Measurements from ENCODE around the gene TAF11. TPM values are rescaled to one million over a fixed set of nuclear protein-coding genes. Genes with fewer than 3 reads are reported as not detected.
"Not testable (repeated sequence)": the region's sequence is repeated elsewhere in the genome, so short reads cannot be mapped to it uniquely, and the experiment has no call there.

The TAF11 gene
- polyA plus RNA-seq (ENCODE audit: insufficient read length in 12 of 12) = 10 to 100 TPM in 11 of 12 donors, not detected in 1; 34.8 to 56.1 (median 48.3) TPM
- long read RNA-seq, donor 1, transcript TAF11-201 (5 exons, 1,580 nt) = major isoform, 12 of 33 reads
- long read RNA-seq, donor 1, partial matches to known transcripts = 20 of 33 reads
- long read RNA-seq, donor 1, other reads (novel, unspliced or antisense) = 0 of 33 reads
- long read RNA-seq, donor 2, transcript TAF11-201 (5 exons, 1,580 nt) = major isoform, 16 of 18 reads
- long read RNA-seq, donor 2, partial matches to known transcripts = 0 of 18 reads
- long read RNA-seq, donor 2, other reads (novel, unspliced or antisense) = 0 of 18 reads
- long read RNA-seq, donor 3, transcript TAF11-201 (5 exons, 1,580 nt) = major isoform, 18 of 30 reads
- long read RNA-seq, donor 3, partial matches to known transcripts = 9 of 30 reads
- long read RNA-seq, donor 3, other reads (novel, unspliced or antisense) = 0 of 30 reads
- long read RNA-seq, donor 4, partial matches to known transcripts = 5 of 9 reads
- long read RNA-seq, donor 4, other reads (novel, unspliced or antisense) = 0 of 9 reads
- long read RNA-seq, donor 5, transcript TAF11-201 (5 exons, 1,580 nt) = major isoform, 26 of 38 reads
- long read RNA-seq, donor 5, partial matches to known transcripts = 11 of 38 reads
- long read RNA-seq, donor 5, other reads (novel, unspliced or antisense) = 0 of 38 reads
- long read RNA-seq, donor 6, transcript TAF11-201 (5 exons, 1,580 nt) = major isoform, 7 of 30 reads
- long read RNA-seq, donor 6, partial matches to known transcripts = 23 of 30 reads
- long read RNA-seq, donor 6, other reads (novel, unspliced or antisense) = 0 of 30 reads
- long read RNA-seq, donor 7, partial matches to known transcripts = 0 of 4 reads
- long read RNA-seq, donor 7, other reads (novel, unspliced or antisense) = 0 of 4 reads
- long read RNA-seq, donor 8, transcript TAF11-201 (5 exons, 1,580 nt) = major isoform, 24 of 32 reads
- long read RNA-seq, donor 8, partial matches to known transcripts = 6 of 32 reads
- long read RNA-seq, donor 8, other reads (novel, unspliced or antisense) = 0 of 32 reads
- long read RNA-seq, donor 9, transcript TAF11-201 (5 exons, 1,580 nt) = major isoform, 7 of 7 reads
- long read RNA-seq, donor 9, partial matches to known transcripts = 0 of 7 reads
- long read RNA-seq, donor 9, other reads (novel, unspliced or antisense) = 0 of 7 reads
- long read RNA-seq, donor 10, transcript TAF11-201 (5 exons, 1,580 nt) = major isoform, 12 of 38 reads
- long read RNA-seq, donor 10, partial matches to known transcripts = 26 of 38 reads
- long read RNA-seq, donor 10, other reads (novel, unspliced or antisense) = 0 of 38 reads
- long read RNA-seq, donor 11, transcript TAF11-201 (5 exons, 1,580 nt) = major isoform, 12 of 29 reads
- long read RNA-seq, donor 11, partial matches to known transcripts = 17 of 29 reads
- long read RNA-seq, donor 11, other reads (novel, unspliced or antisense) = 0 of 29 reads

DNA sequence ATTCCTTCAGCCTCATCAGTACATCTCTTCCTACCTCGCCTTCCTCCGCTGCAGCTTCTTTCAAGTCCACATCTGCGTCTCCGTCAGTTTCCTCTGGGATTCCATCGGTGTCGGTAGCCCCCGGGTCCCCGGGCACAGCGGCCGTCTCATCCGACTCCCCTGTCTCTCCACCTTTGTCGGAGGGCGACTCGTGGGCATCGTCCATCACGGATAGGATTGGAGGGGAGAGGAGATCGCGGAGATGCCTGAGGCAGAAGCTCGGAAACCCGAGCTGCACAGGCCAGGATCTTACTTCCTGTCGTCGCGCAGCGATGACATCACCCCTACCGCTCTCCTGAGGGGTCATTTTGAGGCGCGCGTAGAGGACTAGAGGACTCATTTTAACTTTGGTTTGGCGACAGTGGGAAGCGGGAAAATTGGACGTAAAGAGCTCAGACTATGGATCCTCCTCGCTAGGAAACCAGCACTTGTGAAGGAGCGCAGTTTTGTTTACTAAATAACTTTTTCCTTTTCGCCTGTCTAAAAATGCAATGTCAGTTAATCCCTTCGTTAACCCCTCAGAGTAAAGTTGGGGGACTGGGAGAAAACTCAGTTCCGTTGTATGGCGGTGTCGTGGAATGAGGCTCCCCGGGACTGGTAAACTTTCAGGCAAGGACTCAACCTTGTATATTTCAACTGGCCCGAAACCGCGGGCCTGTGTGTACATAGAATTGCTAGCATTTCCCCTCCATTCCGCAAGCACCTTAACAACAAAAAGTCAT is at the start of gene TAF11:
Gene TAF11, minus strand, starts transcription at position 290 of the 761 bp plus-strand sequence. Its CDS starts 85 bp downstream, at position 205.
- peak; percentile 97 for DNase-seq

GRCh38 chr6:34934516-34934915 is 46.7 kb upstream of the TAF11 start:
- DNase-seq = peak; percentile 74

DNA sequence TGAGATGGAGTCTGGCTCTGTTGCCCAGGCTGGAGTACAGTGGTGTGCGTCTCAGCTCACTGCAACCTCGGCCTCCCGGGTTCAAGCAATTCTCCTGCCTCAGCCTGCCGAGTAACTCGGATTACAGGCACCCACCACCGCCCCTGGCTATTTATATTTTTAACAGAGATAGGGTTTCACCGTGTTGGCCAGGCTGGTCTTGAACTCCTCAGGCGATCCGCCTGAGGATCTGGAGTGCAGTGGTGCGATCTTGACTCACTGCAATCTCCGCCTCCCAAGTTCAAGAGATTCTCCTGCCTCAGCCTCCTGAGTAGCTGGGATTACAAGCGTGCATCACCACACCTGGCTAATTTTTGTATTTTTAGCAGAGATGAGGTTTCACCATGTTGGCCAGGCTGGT is 44.4 kb upstream of the TAF11 start:
- not testable (repeated sequence) for DNase-seq

DNA sequence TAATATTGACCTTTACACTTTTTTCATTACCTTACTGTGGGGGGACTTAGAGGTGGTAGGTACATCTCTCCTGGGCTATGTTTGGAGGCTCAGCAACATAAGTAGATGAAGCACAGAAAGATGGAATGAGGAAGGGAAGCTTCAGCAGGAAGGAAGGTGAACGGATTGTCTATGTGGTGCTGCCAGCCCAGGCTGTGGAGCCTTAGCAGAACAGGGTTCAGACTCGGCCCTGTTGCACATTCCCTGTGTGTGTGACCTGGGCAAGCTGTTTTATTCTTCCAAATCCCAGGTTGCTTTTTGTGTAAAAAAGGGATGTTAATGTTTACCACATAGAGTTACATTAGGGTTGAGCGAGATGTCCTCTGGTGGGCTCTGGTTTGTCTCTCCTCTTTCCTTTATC is 42.4 kb upstream of the TAF11 start:
- no peak for DNase-seq

GRCh38 chr6:34929241-34929978 is 41.6 kb upstream of the TAF11 start:
- DNase-seq = no peak

DNA sequence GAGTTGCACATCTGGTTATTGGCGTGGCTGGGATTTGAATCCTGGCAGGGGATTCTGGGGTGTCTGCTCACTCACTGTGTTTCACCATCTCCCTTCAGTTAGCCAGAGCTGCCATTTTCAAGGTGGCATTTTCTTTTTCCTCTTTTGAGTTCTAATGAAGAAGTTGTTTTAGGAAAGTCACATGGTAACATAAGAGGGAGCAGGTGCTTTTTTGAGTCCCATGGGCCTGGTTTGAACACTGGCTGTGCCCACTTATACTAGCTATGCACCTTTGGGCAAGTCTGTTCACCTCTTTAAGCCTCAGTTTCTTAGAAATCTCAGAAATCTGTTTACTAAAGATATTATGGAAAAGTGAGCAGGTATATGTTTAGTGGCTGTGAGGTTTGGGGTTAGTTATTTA is 40.9 kb upstream of the TAF11 start:
- no peak for DNase-seq

GRCh38 chr6:34928220-34928619 is 40.4 kb upstream of the TAF11 start:
- no peak for DNase-seq

- DNase-seq = no peak
These were observed 38.8 kb upstream of the TAF11 start for GRCh38 chr6:34926655-34927054.

DNA sequence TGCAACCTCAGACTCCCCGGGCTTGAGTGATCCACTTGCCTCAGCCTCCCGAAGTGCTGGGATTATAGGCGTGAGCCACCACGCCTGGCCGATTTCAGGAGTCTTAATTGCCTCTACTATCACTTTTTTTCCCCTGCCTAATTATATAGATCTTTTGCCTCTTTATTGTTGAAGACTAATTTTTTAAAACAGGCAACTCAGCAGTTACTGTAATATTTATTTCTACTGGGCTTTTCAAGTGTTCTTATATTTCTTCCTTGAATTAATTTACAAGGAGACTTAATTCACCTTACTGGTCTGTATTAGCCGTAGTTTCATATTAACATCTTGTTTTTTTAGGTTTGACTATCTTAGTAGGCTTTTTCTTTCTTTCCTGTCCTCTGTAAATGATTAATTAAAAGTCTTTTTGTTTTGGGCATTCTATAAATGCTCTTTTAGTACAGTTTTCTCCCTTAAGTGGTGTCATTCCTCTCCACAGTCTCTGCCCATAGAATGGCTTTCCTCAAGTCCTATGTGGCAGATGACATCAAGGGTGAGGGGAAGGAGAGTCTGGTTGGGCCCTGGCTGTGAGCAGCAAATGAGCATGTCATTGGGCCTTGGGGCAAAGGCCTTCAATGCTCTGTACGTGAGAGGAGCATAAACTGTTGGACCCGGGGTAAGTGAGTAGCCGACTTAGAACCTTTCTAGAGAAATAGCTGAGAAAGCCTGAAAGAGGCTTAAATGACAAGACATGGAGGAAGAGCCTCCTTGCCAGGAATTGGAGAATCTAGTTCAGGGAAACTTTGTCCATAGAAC is 37.2 kb upstream of the TAF11 start:
- DNase-seq = no peak

- no peak for DNase-seq
These were observed 34.4 kb upstream of the TAF11 start for GRCh38 chr6:34922177-34922663.

DNA sequence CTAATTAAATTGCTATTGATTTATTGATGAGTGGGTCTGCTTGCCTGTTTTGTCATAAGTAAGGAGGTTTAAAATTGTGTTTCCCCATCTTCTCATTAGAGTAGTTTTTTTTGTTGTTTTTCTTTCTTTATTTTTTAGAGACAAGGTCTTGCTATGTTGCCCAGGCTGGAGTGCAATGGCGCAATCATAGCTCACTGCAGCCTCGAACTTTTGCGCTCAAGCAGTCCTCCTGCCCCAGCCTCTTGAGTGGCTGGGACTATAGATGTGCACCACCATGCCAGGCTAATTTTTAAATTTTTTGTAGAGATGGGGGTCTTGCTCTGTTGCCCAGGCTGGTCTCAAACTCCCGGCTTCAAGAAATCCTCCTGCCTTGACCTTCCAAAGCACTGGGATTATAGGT is 32.3 kb upstream of the TAF11 start:
- no peak for DNase-seq

DNA sequence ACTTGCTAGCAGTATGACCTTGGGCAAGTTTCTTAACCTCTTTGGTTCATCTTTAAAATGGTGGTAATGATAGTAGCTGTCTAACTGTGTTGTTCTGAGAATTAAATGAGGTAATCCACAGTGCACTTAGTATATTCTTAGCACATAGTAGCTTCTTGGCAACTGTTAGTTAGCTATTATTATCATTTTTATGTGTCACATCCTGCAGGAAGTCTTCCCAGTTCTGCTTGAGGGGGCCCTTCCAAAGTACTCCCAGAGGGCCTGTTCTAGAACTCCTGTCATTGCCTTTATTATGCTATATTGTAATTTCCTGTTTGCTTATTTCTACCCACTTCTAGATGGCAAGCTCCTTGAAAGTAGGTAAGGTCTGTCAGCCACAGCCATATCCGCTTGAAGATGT is 31.8 kb upstream of the TAF11 start:
- DNase-seq = no peak

- DNase-seq = no peak
These were observed 29.9 kb upstream of the TAF11 start for GRCh38 chr6:34917626-34918285.

GRCh38 chr6:34916348-34916967 is 28.6 kb upstream of the TAF11 start:
- DNase-seq = peak; percentile 15

GRCh38 chr6:34914358-34914757 is 26.5 kb upstream of the TAF11 start:
- no peak for DNase-seq

DNA sequence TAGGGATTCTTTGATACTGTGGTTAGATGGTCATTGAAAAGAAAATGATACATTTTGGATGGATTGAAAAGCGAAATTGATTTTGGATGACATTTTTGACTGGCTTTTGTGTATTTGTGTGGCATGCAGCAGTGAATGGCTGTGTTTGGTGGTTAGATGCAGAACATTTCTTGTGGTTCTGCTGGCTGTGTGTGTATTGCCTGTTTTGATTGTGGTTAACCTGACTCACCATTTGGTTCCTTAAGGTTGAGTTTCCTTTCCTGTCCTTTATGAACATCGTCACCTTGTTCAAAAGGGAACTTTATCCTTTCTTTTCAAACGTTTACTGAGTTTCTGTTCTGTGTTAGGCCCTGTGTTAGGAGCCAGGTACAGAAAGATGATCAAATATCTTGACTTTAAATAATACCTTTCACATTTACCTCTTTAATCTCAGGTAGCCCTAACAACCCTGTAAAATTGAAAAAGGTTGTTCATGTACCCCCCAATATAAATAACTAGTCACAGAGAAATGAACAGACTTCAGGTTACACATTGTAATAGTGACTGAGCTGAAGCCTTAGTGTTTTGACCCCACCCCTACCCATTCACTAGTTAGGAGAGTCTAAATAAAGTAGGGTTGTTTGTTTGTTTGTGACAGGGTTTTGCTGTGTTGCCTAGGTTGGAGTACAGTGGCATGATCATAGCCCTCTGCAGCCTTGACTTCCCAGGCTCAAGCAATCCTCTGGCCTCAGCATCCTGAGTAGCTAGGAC is 25.0 kb upstream of the TAF11 start:
- no peak for DNase-seq

DNA sequence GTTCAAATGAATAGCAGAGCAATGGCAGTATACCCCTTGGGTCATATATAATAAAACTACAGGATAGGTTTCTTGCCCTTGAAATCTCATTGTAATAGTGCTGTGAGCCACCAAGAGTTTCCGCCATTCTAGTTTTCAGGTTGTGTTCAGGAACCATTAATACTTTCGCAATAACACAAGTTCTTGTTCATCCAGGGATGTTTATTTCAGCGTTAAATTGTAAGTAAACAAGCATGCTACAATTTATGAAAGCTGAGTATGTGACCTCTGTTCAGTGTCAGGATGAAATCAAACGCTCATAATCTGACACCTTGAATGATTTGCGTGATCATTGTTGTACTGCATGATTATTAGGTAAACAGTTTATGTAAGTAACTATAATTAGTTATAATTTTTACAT is 24.0 kb upstream of the TAF11 start:
- DNase-seq = no peak

Data from muscle of arm (tissue), 14 donors.